GM19351 (cell line): ENCODE results near the gene SEPTIN6.
"Not testable (repeated sequence)": the region's sequence is repeated elsewhere in the genome, so short reads cannot be mapped to it uniquely, and the experiment has no call there.

ENCODE experiments used
- ATAC-seq: cut with Tn5 transposase; IDR thresholded peaks from one replicate; pipeline ENCODE4 v1.9.1; 2021; ENCODE audit warnings: mild to moderate bottlenecking, moderate library complexity; ENCODE audit not compliant: unreplicated experiment

The SEPTIN6 gene

DNA sequence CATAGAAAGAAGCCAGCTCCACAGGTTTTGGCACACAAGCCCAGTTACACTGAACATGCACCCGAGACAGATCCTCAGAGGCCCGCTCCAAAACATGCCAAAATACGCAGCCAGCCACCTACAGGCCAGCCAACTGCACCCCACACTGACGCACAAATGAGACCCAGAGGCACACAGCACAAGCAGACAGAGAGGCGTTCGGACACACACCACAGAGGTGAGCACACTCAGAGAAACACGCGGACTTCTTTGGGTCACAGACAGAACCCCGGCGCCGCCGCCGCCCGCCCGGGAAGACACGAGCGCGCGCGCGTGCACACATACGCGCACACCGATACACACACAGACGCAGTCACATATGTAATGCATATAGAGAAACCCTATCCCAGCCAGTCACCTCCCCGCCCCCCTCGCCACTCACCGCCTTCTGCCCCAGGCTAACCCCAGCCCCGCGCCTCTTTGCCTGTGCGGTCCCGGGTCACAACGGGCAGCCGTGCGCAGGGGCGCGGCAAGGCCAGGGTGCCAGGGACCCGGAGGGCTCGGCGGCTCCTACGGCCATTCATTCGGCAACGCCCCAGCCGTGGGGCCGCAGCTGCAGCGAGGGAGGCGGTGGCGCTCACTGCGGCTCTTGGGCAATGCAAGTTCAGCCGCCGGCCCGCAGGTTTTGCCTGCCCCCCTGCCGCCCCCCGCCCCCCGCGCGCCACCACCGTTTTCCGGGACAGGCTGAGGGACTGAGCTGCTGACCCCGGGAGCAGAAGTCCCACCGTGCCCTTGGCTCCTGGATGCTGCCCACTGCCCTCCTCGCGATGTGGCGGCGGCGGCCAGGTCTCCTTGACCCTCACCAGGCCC, 553 bp downstream of the SEPTIN6 start:
- ATAC-seq: peak; percentile 33

DNA sequence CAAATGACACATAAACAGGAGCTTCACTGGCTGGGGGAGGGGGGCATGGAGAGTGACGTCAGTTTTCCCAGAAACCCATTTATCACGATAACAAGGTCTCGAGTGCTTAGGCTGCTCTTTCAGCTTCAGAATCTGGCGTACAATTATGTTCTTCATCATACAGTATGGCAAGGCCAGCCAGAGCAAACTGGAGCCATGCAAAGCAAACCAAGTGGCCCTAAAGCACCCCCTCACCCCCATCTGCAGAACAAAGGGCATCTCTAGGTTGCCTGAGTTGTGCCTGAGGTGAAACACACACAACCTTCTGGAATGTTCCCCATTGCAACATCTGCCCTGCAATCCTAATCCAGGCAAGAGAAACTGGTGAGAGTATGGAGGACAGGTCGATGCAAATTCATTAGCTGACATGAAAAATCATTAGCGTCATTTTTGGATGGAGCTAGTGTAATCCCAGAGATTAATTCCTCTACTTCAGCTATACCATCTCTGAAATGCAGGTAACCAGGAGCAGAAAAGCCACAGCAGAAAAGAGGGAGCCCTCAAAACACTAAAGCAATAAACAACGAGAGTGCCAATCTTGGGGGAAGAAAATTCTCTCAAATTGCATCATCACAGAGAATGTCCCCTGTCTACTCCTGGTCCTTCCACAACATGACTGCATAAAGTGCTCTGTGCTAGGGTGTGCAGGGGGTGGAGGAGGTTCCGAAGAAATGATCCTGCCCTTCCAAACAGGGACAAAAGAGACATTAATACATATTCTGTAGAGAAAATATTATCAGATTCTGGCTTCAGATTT, 1.8 kb downstream of the SEPTIN6 start:
- ATAC-seq: no peak

DNA sequence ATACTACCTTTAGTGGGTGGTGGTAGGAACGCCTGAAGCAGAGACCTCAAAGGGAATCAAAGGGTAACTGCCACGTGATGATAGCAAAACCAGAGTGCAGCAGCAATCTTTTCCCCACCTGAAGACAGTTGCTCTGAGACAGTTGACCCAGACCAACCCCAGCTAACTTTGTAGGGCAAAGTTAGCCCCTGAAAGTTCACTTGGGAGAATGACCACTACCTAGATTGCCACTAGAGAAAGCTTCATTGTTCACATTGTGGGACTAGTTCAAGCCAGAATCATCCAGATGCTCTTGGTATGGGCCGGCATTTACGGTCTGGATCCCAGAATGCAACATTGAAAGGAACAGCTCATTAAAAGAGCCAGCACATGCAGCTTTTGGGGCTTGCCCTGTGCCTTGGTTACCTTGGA, 4.1 kb downstream of the SEPTIN6 start:
- ATAC-seq: no peak

DNA sequence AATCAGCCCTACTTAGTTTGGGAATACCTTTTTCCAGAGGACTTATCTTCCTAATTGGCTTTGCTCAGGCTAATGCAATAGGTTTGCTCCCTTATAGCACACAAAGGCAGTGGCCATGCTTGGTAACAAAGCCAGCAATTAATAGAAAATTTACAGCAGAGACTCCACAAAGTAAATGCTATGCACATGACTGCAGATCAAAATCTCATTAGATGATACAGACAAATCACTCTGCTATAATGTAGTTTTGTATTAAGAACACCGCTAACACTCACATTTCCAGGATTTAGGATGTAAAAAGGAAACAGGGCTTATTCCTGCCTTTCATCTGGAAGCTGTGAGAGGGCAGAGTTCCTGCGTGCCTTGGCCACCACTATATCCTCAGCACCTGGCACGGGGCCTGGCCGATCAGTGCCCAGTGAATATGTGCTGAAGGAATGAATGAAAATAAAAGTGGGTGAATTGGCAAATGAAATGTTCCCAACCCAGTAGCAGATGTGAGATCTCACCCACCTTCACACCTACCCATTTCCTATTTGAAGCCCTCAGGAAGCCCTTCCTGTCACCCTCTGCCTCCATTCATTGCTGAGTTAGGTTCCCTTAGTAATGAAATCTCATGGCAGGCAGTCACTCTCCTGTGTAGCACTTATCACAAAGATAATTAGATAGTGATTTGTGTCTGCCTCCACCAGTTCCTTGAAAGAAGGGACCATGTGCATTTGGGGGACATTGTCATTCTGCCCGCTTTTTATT, 5.1 kb downstream of the SEPTIN6 start:
- ATAC-seq: no peak

DNA sequence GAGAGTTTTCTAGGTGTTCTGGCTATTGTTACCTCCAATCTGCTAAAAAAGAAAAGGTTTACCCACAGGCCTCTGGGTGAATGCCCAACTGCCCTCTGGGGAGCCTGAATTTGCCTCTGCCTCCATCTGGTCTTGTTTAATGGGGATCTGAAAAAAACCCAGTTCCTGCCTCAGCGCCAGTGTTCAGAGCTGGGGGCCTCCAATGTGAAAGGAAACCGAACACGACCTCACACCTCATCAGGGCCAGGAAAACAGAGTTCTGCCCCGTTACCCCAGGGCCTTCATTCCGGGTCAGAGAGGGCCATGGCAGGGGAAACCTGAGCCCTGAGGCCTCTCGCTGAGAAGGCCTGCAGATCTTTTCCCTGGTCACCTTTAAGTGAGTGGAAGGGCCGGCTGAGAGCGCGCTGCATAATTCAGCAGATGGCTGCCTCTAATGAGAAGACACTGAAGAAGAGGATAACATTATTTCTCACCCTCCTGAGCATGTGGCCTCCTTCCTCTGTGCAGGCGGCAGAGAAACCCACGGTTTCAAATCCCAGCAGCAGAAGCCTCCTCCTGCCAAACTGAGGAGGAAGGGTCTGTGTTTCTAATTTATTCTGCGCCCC, 6.8 kb downstream of the SEPTIN6 start:
- peak; percentile 22 for ATAC-seq

DNA sequence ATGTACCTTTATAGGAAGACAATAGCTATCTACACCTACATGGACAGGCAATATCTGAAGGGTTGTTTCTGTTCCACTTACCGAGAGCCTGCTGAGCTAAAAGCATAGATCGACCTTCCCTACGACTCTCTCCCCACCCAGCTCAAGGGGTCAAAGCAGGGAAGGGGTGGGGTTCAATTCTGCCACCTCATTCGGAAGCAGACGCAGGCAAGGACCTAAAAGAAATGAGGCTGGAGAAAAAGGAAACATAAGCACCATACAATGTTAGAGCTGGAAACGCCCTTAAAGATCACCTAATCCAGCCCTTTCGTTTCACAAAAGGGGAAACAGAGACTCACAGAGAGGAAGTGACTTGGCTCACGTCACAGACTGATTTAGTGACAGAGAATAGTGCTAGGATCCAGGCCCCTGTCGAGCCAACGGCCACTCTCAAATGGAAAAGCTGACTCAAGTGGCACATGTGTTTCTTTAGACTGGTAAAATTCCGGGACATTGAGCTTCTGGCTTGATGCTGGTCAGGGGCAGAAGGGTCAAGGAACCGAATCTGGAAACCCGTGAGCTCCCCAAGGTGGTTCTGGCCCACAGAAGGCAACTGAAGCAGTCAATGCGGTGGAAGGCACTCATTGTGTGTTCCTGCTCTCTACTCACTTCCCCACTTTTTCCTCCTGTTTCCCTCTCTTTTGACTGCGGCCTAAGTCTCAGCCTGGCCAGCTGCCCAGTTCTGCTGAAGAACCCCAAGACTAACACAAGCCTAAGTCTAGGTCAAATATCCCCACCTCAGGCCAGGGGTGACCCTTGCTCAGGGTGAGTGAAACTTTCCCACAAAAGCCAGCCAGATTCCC, 7.5 kb downstream of the SEPTIN6 start:
- ATAC-seq: peak; percentile 46

DNA sequence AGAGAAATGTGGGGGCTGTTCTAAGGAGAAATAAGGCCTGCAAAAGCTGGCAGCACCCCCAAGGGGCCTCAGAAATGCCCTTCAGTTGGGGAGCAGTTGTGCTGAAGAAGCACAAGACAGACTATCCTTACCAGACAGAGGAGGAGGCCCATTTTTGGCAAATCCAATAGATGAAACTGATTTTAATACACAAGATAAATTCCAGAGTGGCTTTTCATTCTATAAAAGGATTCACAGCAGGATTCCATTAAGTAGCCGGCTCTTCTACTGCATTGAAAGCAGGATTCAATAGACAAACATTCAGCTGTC, 8.1 kb downstream of the SEPTIN6 start:
- no peak for ATAC-seq

DNA sequence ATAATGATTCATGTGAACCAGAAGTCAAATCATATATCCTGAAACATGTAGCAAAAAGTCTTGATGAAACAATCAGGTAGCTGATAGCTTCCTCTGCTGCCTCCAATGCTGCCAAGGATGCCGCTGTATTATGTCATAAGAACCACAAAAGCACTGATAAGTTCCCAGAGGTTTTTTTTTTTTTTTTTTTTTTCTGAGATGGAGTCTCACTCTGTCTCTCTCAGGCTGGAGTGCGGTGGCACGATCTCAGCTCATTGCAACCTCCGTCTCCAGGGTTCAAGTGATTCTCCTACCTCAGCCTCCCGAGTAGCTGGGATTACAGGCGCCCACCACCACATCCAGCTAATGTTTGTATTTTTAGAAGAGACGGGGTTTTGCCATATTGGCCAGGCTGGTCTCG, 8.7 kb downstream of the SEPTIN6 start:
- not testable (repeated sequence) for ATAC-seq

DNA sequence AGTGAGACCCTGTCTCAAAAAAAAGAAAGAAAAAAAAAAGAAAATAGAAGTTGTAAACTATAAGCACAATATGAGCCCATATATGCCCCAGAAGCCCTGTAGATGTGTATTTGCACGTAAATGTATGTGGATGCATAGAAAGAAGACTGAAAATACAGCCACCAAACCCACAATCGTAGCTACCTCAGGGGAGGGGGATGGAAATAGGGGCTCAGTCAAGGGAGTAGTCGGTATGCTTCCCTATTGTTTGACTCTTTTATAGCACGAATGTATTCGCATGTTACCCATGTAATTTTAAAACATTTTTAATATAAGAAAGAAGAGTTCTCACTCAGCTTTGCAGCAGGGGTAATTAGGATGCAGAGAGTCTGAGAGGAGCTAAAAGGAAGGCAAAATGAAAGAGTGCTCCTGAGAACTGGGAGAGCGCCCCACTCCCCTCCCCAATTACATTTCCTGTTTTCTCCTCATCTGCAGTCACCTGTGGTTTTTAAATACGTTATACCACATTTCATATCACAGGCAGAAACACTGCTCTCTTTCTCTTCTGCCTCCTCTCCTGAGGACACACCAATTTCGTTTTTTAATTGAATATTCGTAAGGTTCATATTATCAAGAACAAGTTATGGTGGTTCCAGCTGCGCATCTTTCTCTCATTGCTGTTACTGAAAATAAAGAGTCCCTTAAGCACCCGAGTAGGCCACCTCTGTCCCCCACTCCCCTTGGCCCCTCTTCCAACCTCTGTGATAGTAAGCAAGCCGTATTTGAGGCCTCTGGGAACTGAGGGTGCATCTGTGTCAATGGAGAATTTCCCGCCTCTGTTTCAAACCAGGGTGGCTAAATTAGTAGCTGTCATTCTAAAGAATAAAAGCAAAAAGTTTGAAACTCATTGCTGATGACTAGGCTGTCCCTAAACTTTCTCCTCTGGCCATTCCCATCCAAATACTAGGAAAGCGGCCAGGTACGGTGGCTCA, 10.7 kb downstream of the SEPTIN6 start:
- ATAC-seq: peak; percentile 30

DNA sequence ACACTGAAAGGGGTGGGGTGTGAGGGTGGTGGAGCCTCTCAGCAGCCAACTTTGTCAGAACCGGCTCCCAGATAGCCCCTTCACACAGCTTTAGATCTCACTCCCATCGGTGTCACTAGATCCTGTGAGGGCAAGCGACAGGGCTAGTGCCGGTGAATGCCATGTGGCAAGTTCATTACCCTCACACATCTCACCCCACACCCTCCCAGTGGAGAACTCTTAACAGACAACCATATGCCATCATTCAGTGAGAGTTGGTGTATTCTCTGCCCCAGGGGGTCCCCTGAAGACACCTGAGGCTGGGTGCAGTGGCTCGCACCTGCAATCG, 15.3 kb downstream of the SEPTIN6 start:
- ATAC-seq: peak; percentile 6

DNA sequence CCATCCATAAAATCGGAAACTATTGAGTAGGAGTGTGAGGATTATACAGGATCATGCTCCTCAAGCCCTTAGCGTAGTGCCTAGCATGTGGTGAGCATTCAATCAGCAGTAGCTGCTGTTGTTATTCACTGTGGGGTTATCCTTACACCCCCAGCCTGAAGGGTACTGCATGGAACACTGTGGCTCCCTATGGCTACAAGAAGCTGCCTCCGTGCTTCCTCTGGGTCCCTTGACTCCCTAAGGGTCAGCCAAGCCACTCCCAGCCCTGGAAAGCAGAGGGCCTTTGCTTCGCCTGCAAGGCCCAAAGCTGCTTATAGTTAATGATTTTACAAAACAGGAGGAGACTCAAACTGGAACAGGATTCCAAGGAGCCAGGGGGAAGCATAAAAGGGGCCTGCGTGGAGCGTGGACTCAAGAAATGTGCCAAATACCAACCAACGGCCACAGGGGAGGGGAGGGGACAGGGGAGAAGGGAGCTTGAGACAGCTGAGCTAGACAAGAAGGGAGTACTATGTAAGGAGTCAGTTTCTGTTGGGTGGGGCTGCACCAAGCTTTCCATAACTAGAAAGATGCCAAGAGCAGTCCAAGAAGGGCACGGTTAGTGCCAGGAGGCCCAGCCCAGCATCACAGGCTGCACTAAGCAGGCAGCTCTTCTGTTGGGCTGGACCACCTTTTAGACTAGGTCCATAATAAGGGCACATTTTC, 15.9 kb downstream of the SEPTIN6 start:
- no peak for ATAC-seq

DNA sequence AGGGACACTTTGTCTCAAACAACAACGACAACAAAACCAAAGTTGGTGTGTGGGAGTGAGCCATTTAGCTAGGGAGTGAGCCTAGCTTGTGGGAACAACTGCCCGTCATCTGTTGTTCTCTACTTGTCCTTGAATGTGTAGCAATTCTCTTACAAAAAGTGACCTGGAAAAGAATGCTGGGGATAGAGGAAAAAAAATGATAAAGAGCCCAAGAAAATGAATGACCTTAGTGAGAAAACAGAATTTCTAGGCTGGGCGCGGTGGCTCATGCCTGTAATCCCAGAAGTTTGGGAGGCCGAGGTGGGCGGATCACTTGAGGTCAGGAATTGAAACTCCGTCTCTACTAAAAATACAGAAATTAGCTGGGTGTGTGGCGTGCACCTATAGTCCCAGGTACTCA, 19.6 kb downstream of the SEPTIN6 start:
- ATAC-seq: no peak

DNA sequence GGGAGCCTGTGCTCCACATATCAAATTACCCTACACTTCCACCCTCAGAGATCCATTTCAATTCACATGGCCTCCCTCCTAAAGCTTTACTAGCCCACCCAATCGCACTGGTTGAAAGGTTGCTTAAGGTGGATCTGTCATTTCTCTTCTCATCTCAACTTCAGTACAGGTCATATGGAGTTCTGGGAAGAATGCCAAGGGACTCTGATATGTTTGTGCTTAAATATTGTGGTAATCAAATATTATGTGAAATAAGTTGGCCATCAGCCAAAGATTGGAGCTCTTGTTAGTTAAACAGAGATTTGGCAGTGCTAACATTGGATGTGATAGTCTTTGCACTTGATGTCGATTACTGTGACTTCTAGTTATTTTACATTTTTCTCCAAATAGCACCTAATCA, 20.5 kb downstream of the SEPTIN6 start:
- ATAC-seq: no peak

DNA sequence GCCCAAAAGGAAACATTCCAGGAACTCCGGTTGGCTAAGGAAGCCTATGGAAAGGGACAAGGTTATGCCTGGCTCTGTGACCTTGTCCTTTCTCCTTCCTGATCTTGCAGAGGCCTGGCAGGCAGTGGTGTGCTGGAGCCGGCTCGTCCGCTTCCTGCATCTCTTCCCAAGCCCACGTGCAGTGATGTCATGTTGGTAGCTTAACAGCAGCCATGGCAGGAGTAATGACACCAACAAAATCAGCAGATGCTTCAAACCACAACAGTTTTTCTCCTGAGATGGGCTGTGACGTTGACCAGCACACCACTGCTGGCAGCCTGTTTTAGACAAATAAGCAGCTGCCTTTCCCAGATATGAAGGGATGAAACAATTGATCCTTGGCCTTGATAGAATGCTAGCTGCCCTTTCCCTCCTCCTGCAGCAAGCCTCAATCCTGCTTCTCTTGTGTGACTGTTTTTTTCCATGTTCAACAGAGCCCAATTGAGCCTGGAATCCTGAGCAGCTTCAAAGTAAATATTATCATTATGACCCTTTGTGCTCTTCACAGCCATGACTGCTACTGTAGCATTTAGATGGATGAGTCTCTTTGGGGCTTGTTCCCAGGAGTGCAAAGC, 23.4 kb downstream of the SEPTIN6 start:
- ATAC-seq: no peak

DNA sequence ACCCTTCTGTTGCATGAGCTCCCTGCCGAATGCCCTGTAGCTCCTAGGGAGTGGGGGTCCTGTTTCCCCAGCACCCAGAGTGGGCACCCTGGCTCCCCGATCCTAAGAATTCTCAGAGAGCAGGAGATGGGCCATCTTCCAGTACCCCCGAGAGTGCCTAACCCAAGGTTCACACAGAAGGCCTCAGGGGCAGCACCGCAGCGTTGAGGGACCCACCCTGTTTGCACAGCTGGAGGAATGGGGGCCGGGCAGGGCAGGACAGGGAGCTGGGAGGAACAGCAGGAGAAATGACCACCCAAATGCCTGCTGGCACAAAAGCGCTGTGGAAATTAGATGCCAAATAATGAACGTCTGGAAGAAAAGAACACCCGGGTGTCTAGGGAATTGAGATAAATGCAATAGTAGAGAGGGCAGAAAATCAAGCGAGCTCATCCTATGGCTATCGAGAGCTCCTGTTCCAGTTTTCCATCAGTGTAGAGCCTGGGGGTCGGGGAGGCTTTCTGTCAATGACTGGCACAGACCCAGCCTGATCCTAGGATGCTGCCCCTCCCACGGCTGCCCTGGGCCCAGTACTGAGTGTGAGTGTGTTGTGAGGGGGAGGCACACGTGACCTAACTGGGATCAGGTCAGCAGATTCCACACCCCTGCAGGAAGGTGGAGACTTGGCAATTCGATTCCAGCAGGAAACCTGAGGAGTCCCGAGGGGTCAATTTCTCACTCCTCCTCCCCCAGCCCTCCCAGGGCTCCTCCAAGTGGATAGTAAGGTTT, 25.7 kb downstream of the SEPTIN6 start:
- ATAC-seq: no peak

DNA sequence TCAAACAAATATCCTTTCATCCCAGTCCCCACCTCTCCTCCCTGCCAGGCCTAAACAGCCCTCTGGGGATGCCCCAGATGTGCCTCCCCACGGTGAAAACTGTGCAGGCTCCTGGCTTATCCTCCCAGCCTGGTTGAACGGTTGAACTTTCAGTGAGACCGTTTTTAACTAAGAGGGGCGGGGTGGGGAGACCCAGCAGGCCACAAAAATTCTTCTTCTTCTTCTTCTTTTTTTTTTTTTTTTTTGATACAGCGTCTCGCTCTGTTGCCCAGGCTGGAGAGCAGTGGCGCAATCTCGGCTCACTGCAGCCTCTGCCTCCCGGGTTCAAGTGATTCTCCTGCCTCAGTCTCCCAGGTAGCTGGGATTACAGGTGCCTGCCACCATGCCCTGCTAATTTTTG, 28.1 kb downstream of the SEPTIN6 start:
- ATAC-seq: not testable (repeated sequence)

DNA sequence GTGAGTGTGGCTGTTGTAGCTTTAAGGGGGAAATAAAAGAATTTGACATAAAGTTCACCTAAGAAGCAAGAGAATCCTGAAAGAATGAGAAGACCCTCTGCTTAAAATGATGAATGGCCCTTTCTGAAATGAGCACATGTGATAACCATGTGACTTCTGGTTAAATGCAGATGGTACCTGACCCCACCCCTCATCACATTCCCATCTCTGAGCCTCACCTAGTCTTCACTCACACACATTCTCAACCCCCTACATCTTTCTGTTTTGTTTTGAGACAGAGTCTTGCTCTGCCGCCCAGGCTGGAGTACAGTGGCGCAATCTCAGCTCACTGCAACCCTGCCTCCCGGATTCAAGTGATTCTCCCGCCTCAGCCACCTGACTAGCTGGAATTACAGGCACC, 31.5 kb downstream of the SEPTIN6 start:
- ATAC-seq: peak; percentile 32
